ENCODE data around the gene C17orf100. TPM values are rescaled to one million over a fixed set of nuclear protein-coding genes. Genes with fewer than 3 reads are reported as not detected.

C17orf100 gene
- total and polyA plus RNA-seq, 2 of the 13 experiments (the other 11 are each of a cell fraction or from before 2014, with no cell fraction given), result 3.6 to 8.7 TPM

DNA sequence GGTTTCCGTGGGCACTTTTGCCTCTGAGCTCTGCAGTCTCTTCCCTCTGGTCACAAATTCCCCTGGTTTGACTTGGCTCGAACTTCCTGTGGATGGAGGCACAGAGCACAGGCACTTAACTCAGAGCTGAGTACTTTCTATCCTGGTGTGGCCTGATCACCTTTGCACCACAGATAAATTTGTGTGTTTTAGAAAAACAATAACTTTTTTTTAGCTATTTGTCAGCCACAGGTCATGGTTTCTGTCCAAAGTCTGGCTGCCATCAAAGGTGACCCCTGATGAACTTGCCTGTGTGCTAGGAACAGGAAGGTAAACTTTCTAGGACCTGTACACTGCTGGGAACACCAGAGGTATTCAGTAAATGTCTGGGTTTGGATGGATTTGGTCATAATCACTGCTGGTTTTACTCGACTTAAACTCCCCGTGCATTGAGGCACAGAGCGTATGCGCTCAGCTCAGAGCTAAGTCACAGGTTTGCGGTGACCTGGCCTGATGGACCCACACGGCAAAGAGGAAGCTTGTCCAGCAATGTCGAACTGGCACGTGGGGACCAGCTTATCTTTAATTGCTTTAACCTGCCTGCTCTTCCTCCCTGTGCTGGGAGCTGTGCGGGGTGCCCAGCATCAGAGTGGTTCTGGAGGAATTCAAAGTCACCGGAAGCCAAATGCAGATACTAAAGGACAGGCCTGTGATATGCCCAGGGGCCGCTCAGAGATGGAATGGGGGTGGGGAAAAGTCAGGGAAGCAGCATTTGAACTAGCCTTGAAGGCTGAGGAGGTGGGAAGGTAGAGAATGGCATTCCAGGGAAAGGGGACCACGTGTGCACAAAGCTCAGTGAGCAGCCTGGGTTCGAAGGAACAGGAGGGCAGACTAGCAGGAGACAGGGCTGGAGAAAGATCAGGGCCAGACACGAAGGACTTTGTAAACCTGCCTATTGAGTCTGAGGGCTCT lies 48.7 kb downstream of the C17orf100 start (continued):
- no peak; the same call in 1 of the 2 replicates for TF ChIP-seq ZNF678 (CRISPR knock-in tag; IDR thresholded peaks at IDR 0.05)
- TF ChIP-seq ZFP90 (CRISPR knock-in tag; IDR thresholded peaks at IDR 0.05; ENCODE audit: borderline replicate concordance), result peak; percentile 49; the same call in 1 of the 2 replicates
- 0 out of 2 replicates have a peak, but pooled peaks have one; percentile 85 for TF ChIP-seq KLF12 (CRISPR knock-in tag; IDR thresholded peaks at IDR 0.05; ENCODE audit: borderline replicate concordance)
- TF ChIP-seq ZNF292 (CRISPR knock-in tag; IDR thresholded peaks at IDR 0.05; ENCODE audit: borderline replicate concordance, low read depth), result no peak; the same call in 1 of the 2 replicates
- peak; percentile 92 for TF ChIP-seq FOXA3 (CRISPR knock-in tag; IDR thresholded peaks at IDR 0.05)
- no peak for TF ChIP-seq HES4 (CRISPR knock-in tag; IDR thresholded peaks at IDR 0.05; ENCODE audit: borderline replicate concordance)
- 0 out of 2 replicates have a peak, but pooled peaks have one; percentile 75 for TF ChIP-seq ZNF136 (CRISPR knock-in tag; IDR thresholded peaks at IDR 0.05; ENCODE audit: low read depth)
- TF ChIP-seq NRL (CRISPR knock-in tag; IDR thresholded peaks at IDR 0.05; ENCODE audit: borderline replicate concordance), result peak; percentile 16; the same call in 1 of the 2 replicates

DNA sequence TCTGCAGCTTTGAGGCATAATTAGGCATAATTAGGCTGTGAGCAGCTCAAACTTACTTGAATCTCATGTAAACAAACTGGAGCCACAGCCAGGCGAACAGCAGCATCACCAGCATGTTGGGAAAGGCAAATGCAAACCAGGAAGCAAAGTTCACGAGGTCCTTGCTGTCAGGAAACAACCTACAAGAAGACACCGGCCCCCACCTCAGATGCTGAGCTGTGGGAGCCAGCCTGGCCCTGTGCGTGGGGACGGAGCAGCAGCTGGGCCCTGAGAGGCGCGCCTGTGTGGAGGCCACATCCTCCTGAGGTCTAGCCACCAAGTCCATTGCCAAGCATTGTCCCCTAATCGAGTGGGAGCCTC lies 49.4 kb downstream of the C17orf100 start:
- FAIRE-seq (no peak), DNase-seq (ENCODE audit: low spot score) (peak; percentile 59), ATAC-seq (peak; percentile 1; the same call in 2 of the 3 replicates)
- TSS peak; percentile 81 for BruUV-seq (replicated peaks)
- H3K79me2 ChIP-seq (ENCODE audit: insufficient read depth, low read length), result no peaks in the 10 kb centered on the region
- peaks cover 28 to 39% of the 10 kb centered on the region in 2 experiments for H3K36me3 ChIP-seq (replicated peaks in 1 of 2; ENCODE audit: control insufficient read depth in 1 of 2, insufficient read depth in 2 of 2, low read length in 2 of 2)
- H2AFZ ChIP-seq (ENCODE audit: low read length), result no peak overlapping the region
- ChIA-PET POLR2A (interaction anchor here (1.3 to 11.0 kb wide), 18 partner anchors 7 to 414 kb away, joined by 3 to 419 read pairs (median 6); partner anchors contain the start of genes ASGR2, C17orf100, MED31 and RNASEK), CTCF (ENCODE audit: low intra/inter-chr PET ratio, low total read pairs) (interaction anchor here (2.0 to 2.9 kb wide), 2 partner anchors 12 to 35 kb away, joined by 11 to 14 read pairs; partner anchors contain the start of gene SLC13A5)
- H3K9me3 ChIP-seq (ENCODE audit: low read length), result no peaks in the 10 kb centered on the region
- intact Hi-C loops (cut with micrococcal nuclease; ENCODE audit: unreplicated experiment), result loop anchor here (1.0 to 2.0 kb wide), 3 partner anchors 11 to 35 kb away; no protein-coding TSS in a partner anchor
- H3K27me3 ChIP-seq (ENCODE audit: control insufficient read depth in 1 of 2, insufficient read depth in 2 of 2, low read length in 2 of 2), result no peaks in the 10 kb centered on the region
- H4K20me1 ChIP-seq (ENCODE audit: insufficient read depth, low read length), result no peaks in the 10 kb centered on the region
- 15% methylated on average over 7 of the region's 8 CpGs for WGBS (ENCODE audit: low lambda C conversion rate)
- H3K4me1 ChIP-seq (ENCODE audit: insufficient read depth, low read length), result peaks cover 79% of the 10 kb centered on the region
- H3K4me2 ChIP-seq (ENCODE audit: low read depth, low read length), result peak overlapping the region; percentile 70
- H3K4me3 ChIP-seq (replicated peaks in 1 of 3; ENCODE audit: insufficient read depth in 1 of 3, low read depth in 2 of 3, low read length in 3 of 3), result peak overlapping the region in 1 of 3 experiments; percentile 41; a peak in 2 of 6 replicates
- H3K9ac ChIP-seq (ENCODE audit: insufficient read depth, low read depth, low read length), result peak overlapping the region; percentile 68
- in situ Hi-C loops (cut with HindIII; ENCODE audit: extremely low pct_ligation_motif_present, low pct_unique_long_range_greater_than_20kb), result no loop called here
- peak overlapping the region; percentile 97 for H3K27ac ChIP-seq (ENCODE audit: extremely low read length, insufficient read depth, low read length)
- TF ChIP-seq NR2C2 (CRISPR knock-in tag; IDR thresholded peaks at IDR 0.05; ENCODE audit: borderline replicate concordance), result no peak
- TF ChIP-seq RFXANK (CRISPR knock-in tag; IDR thresholded peaks at IDR 0.05), result no peak
- no peak for TF ChIP-seq ZNF7 (CRISPR knock-in tag; IDR thresholded peaks at IDR 0.05)
- TF ChIP-seq, protein P1, sequence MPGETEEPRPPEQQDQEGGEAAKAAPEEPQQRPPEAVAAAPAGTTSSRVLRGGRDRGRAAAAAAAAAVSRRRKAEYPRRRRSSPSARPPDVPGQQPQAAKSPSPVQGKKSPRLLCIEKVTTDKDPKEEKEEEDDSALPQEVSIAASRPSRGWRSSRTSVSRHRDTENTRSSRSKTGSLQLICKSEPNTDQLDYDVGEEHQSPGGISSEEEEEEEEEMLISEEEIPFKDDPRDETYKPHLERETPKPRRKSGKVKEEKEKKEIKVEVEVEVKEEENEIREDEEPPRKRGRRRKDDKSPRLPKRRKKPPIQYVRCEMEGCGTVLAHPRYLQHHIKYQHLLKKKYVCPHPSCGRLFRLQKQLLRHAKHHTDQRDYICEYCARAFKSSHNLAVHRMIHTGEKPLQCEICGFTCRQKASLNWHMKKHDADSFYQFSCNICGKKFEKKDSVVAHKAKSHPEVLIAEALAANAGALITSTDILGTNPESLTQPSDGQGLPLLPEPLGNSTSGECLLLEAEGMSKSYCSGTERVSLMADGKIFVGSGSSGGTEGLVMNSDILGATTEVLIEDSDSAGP (CRISPR knock-in tag; IDR thresholded peaks at IDR 0.05; ENCODE audit: borderline replicate concordance), result no peak
- peak; percentile 17; the same call in 1 of the 2 replicates for TF ChIP-seq SAP130 (CRISPR knock-in tag; IDR thresholded peaks at IDR 0.05; ENCODE audit: low read depth)
- TF ChIP-seq NR3C1 (CRISPR knock-in tag; IDR thresholded peaks at IDR 0.05), result no peak
- TF ChIP-seq ZBTB42 (CRISPR knock-in tag; IDR thresholded peaks at IDR 0.05), result no peak
- no peak for TF ChIP-seq ZZZ3 (CRISPR knock-in tag; IDR thresholded peaks at IDR 0.05; ENCODE audit: borderline replicate concordance)
- no peak for TF ChIP-seq HOXA5 (CRISPR knock-in tag; IDR thresholded peaks at IDR 0.05)
- no peak for TF ChIP-seq NR2F6 (IDR thresholded peaks at IDR 0.05)
- TF ChIP-seq NR2F6 (CRISPR knock-in tag; IDR thresholded peaks at IDR 0.05), result no peak
- TF ChIP-seq TSC22D2 (CRISPR knock-in tag; IDR thresholded peaks at IDR 0.05; ENCODE audit: borderline replicate concordance), result 0 out of 2 replicates have a peak, but pooled peaks have one; percentile 60
- no peak for TF ChIP-seq CBX1 (IDR thresholded peaks at IDR 0.05; ENCODE audit: low read depth)
- no peak for TF ChIP-seq RELA (CRISPR knock-in tag; IDR thresholded peaks at IDR 0.05)
